ENCODE data around the gene RNF115.

DNA sequence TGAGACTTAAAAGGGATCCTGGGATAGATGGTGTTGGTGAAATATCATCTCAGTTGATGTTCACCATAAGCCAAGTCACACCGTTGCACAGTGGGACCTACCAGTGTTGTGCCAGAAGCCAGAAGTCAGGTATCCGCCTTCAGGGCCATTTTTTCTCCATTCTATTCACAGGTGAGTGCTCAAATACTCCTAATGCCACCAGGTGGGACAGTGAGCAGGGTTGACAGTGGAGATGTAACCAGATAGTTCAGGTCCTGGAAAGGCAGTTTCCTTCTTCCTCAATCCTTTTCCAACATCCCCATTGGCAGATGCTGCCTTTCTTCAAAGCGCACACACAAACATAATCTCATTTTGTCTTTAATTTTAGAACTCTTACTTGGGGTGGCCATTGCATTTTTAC, 93.0 kb downstream of the RNF115 start:
- TF ChIP-seq, protein P1, sequence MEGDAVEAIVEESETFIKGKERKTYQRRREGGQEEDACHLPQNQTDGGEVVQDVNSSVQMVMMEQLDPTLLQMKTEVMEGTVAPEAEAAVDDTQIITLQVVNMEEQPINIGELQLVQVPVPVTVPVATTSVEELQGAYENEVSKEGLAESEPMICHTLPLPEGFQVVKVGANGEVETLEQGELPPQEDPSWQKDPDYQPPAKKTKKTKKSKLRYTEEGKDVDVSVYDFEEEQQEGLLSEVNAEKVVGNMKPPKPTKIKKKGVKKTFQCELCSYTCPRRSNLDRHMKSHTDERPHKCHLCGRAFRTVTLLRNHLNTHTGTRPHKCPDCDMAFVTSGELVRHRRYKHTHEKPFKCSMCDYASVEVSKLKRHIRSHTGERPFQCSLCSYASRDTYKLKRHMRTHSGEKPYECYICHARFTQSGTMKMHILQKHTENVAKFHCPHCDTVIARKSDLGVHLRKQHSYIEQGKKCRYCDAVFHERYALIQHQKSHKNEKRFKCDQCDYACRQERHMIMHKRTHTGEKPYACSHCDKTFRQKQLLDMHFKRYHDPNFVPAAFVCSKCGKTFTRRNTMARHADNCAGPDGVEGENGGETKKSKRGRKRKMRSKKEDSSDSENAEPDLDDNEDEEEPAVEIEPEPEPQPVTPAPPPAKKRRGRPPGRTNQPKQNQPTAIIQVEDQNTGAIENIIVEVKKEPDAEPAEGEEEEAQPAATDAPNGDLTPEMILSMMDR (IDR thresholded peaks at IDR 0.05; ENCODE audit: insufficient read depth, low read length, poor library complexity, severe bottlenecking): no peak
- TF ChIP-seq EZH2phosphoT487 (conservative IDR thresholded peaks at IDR 0.05; ENCODE audit: low read length): no peak

All from SU-DHL-6 (cell line).